Upper lobe of left lung (tissue), 4 donors: ENCODE results near the gene SAMD11.

Experiments
- EP300 ChIP-seq, 4 donors: sonication (generic); formaldehyde crosslinking; IDR thresholded peaks; one replicate each; pipeline ENCODE4 v1.5.1; 2017; ENCODE audit warnings: antibody characterized with exemption in 4 of 4, control low read depth in 2 of 4
- POLR2A ChIP-seq, 4 donors: fragments of 450-650 bp; IDR thresholded peaks; one replicate each; pipeline ENCODE4 v1.5.1; 2016 to 2017; ENCODE audit warnings: antibody characterized with exemption in 4 of 4, mild to moderate bottlenecking in 2 of 4
- POLR2AphosphoS5 ChIP-seq, 2 donors: sonication (generic); formaldehyde crosslinking; IDR thresholded peaks; one replicate each; pipeline ENCODE4 v1.5.1; 2017; ENCODE audit warnings: antibody characterized with exemption in 2 of 2
- TF ChIP-seq, protein P1 (sequence below), 6 experiments: fragments of 450-650 bp in 4 of 6; fragments of 200-600 bp in 2 of 6; sonication (generic) in 2 of 6; IDR thresholded peaks; one replicate each; pipeline ENCODE4 v1.5.1; 2016 to 2019; ENCODE audit warnings: antibody characterized with exemption in 6 of 6

- TF ChIP-seq, protein P1, sequence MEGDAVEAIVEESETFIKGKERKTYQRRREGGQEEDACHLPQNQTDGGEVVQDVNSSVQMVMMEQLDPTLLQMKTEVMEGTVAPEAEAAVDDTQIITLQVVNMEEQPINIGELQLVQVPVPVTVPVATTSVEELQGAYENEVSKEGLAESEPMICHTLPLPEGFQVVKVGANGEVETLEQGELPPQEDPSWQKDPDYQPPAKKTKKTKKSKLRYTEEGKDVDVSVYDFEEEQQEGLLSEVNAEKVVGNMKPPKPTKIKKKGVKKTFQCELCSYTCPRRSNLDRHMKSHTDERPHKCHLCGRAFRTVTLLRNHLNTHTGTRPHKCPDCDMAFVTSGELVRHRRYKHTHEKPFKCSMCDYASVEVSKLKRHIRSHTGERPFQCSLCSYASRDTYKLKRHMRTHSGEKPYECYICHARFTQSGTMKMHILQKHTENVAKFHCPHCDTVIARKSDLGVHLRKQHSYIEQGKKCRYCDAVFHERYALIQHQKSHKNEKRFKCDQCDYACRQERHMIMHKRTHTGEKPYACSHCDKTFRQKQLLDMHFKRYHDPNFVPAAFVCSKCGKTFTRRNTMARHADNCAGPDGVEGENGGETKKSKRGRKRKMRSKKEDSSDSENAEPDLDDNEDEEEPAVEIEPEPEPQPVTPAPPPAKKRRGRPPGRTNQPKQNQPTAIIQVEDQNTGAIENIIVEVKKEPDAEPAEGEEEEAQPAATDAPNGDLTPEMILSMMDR (IDR thresholded peaks at IDR 0.05): no peak
- TF ChIP-seq EP300 (IDR thresholded peaks at IDR 0.05): no peak
- no peak for TF ChIP-seq POLR2A (IDR thresholded peaks at IDR 0.05)
- no peak for TF ChIP-seq POLR2AphosphoS5 (IDR thresholded peaks at IDR 0.05)
Measured at GRCh38 chr1:929712-930632, 6.2 kb downstream of the SAMD11 start.
